Measurements from ENCODE around the gene NUDT12.

NUDT12 gene

GRCh38 chr5:103562453-103563157 lies at the start of gene NUDT12:
Gene NUDT12 (minus strand): TSS chr5:103562789. CDS start chr5:103560248, 2,541 bp downstream.
- TF ChIP-seq, protein P1, sequence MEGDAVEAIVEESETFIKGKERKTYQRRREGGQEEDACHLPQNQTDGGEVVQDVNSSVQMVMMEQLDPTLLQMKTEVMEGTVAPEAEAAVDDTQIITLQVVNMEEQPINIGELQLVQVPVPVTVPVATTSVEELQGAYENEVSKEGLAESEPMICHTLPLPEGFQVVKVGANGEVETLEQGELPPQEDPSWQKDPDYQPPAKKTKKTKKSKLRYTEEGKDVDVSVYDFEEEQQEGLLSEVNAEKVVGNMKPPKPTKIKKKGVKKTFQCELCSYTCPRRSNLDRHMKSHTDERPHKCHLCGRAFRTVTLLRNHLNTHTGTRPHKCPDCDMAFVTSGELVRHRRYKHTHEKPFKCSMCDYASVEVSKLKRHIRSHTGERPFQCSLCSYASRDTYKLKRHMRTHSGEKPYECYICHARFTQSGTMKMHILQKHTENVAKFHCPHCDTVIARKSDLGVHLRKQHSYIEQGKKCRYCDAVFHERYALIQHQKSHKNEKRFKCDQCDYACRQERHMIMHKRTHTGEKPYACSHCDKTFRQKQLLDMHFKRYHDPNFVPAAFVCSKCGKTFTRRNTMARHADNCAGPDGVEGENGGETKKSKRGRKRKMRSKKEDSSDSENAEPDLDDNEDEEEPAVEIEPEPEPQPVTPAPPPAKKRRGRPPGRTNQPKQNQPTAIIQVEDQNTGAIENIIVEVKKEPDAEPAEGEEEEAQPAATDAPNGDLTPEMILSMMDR (IDR thresholded peaks at IDR 0.05; ENCODE audit: control insufficient read depth, insufficient read depth, low read depth, low read length, missing control alignments) = no peak
- peak within 1 kb of the TSS; percentile 84 for H3K4me3 ChIP-seq (ENCODE audit: control insufficient read depth, low read depth, low read length)
- DNase-seq (ENCODE audit: low read depth) = no peak

DNA sequence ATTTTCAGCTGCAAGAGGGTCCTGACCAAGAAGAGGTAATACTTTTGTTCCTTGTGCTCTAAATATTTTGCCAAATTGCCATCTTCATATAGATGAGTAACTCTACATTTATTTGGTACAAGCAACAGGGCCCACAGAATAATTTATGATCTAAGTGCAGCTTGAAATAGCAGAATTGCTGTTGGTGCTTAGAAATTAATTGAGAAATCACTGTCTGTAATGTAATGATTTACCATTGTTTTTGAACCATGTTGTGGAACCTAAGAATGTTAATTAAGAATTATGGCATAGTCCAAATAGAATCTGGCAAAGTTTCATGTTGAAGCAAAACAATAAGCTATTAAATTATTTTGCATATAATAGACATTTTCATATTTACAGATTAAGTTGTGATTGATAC lies 44.8 kb upstream of the NUDT12 start:
- H3K4me3 ChIP-seq (ENCODE audit: control insufficient read depth, low read depth, low read length) = no peak overlapping the region
- TF ChIP-seq, protein P1 (IDR thresholded peaks at IDR 0.05; ENCODE audit: control insufficient read depth, insufficient read depth, low read depth, low read length, missing control alignments) = no peak
- DNase-seq (ENCODE audit: low read depth) = no peak

- no peak for DNase-seq (ENCODE audit: low read depth)
- TF ChIP-seq, protein P1 (IDR thresholded peaks at IDR 0.05; ENCODE audit: control insufficient read depth, insufficient read depth, low read depth, low read length, missing control alignments) = no peak
- no peak overlapping the region for H3K4me3 ChIP-seq (ENCODE audit: control insufficient read depth, low read depth, low read length)
Observed at GRCh38 chr5:103605277-103605676, 42.7 kb upstream of the NUDT12 start.

- TF ChIP-seq, protein P1 (IDR thresholded peaks at IDR 0.05; ENCODE audit: control insufficient read depth, insufficient read depth, low read depth, low read length, missing control alignments) = no peak
- no peak overlapping the region for H3K4me3 ChIP-seq (ENCODE audit: control insufficient read depth, low read depth, low read length)
- DNase-seq (ENCODE audit: low read depth) = no peak
Observed at GRCh38 chr5:103602438-103602837, 39.8 kb upstream of the NUDT12 start.

DNA sequence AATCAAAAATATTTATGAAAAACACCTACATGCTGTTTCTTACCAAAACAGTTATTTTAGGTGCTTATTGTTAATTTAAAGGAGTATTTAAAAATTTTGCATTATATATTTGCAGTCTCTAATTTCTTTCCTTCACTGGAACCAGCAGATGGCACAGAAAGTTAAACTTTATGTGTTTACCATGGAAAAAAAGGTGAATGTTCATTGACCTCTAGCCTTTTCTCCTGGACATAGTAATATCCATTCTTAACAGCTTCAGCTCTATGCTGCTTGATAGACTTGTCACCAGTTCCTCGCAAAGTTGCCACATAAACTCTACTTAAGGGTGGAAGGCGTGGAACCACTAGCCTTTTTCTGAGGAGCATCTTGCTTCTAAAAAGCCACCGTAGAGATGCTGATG lies 38.7 kb upstream of the NUDT12 start:
- TF ChIP-seq, protein P1 (IDR thresholded peaks at IDR 0.05; ENCODE audit: control insufficient read depth, insufficient read depth, low read depth, low read length, missing control alignments) = no peak
- DNase-seq (ENCODE audit: low read depth) = no peak
- H3K4me3 ChIP-seq (ENCODE audit: control insufficient read depth, low read depth, low read length) = no peak overlapping the region

- DNase-seq (ENCODE audit: low read depth) = no peak
- no peak overlapping the region for H3K4me3 ChIP-seq (ENCODE audit: control insufficient read depth, low read depth, low read length)
- TF ChIP-seq, protein P1 (IDR thresholded peaks at IDR 0.05; ENCODE audit: control insufficient read depth, insufficient read depth, low read depth, low read length, missing control alignments) = no peak
Observed at GRCh38 chr5:103600086-103600485, 37.5 kb upstream of the NUDT12 start.

Measured in AG09309 (cell line).